C4-2B (cell line): ENCODE data around the gene MAP2K3.

ENCODE experiments used
- CTCF ChIP-seq: fragments of 450-650 bp; conservative IDR thresholded peaks from 2 replicates; pipeline ENCODE4 v1.5.1; 2017; ENCODE audit warnings: mild to moderate bottlenecking
- ZFX ChIP-seq: fragments of 450-650 bp; IDR thresholded peaks from 2 replicates; pipeline ENCODE4 v1.6.1; 2017

DNA sequence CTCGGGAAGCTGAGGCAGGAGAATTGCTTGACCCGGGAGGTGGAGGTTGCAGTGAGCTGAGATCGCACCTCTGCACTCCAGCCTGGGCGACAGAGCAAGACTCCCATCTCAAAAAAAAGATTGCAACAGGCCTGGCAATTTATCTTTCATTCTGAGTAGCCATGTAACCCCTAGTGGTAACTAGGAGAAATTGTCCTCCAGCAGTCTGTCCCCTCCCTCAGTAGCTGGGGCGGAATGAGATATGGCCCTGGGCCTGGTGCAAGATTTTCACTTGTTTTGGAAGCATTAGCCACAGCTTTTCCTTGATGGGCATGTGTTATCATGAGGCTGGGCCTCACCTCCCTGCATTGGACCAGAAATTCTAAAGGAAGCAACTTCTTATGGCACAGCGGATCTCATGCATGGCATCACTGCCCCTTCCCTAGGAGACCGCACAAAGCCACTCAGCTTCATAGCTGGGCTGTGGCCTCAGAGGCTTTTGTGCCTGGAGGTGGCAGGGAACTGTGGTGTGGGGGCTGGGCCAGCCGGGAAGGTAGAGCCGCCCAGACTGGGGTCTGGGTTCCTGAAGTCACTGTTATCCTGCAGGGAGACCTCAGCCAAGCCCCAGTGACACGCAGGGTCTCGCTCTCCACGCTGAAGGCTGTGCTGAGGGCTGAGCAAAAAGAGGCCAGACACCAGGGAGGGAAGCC is 44.7 kb upstream of the MAP2K3 start:
- TF ChIP-seq CTCF (no peak; the same call in 1 of the 2 replicates), ZFX (no peak)
